HCT116 (cell line): ENCODE data around the gene CCDC188. TPM values are rescaled to one million over a fixed set of nuclear protein-coding genes. Genes with fewer than 3 reads are reported as not detected.
A peak's percentile ranks its signal among the peaks of the same experiment; 100 is the strongest.

Experiments
- ATAC-seq: fragments of 200-7000 bp; cut with Tn5 transposase; 2 replicates; pipeline ENCODE4 v1.9.1; 2020; ENCODE audit warnings: mild to moderate bottlenecking, moderate library complexity
- BruUV-seq: library from RNA; stranded (reverse); fragments of 400-500 nt; replicated peaks from 2 replicates; lab custom pipeline; 2021; lab: Mats Ljungman, UMichigan
- CTCF ChIA-PET: fragments of 300-600 bp; sonication (Branson Sonifier 250); formaldehyde crosslinking; loops from one replicate; lab custom pipeline; 2021; ENCODE audit warnings: antibody characterized with exemption; lab: Charles Lee
- POLR2A ChIA-PET: fragments of 300-600, 350-600 bp; sonication (Branson Sonifier 250); formaldehyde crosslinking; loops from one replicate; lab custom pipeline; 2021; ENCODE audit warnings: antibody characterized with exemption; lab: Charles Lee
- RAD21 ChIA-PET, 2 experiments: fragments of 300-600 bp; sonication (Branson Sonifier 250); formaldehyde crosslinking; loops; one replicate each; lab custom pipeline; 2023; ENCODE audit warnings: low total read pairs in 2 of 2; ENCODE audit not compliant: uncharacterized antibody in 2 of 2, unreplicated experiment in 2 of 2, low non-redundant PET in 1 of 2; lab: Charles Lee
- DNase-seq: peaks from one replicate; pipeline ENCODE4 v3.0.0-alpha.2; 2010; ENCODE audit warnings: low read depth, low spot score
- H2AFZ ChIP-seq: fragments of 200-600 bp; shearing (Covaris generic), sonication (generic); 2 replicates; pipeline ENCODE4 v1.6.1; 2017; ENCODE audit warnings: low read depth, mixed run types, mixed read lengths, antibody characterized with exemption, low read length; ENCODE audit not compliant: poor library complexity, severe bottlenecking
- H3K27ac ChIP-seq: 2 replicates; pipeline ENCODE4 v1.5.1; 2012; ENCODE audit warnings: low read depth, low read length
- H3K27me3 ChIP-seq: fragments of 200-600 bp; sonication (generic); 2 replicates; pipeline ENCODE4 v1.6.1; 2016; ENCODE audit warnings: mixed run types, low read length, mixed read lengths; ENCODE audit not compliant: insufficient read depth
- H3K36me3 ChIP-seq, 2 experiments: fragments of 200-500 bp in 1 of 2; fragments of 200-600 bp in 1 of 2; sonication (Bioruptor generic) in 1 of 2; sonication (generic) in 1 of 2; 2 replicates each; pipeline versions ENCODE4 v1.5.1 to v1.6.1; 2014 to 2016; ENCODE audit warnings: low read length in 2 of 2, inconsistent platforms in 1 of 2, mixed read lengths in 1 of 2, mixed run types in 1 of 2; ENCODE audit not compliant: insufficient read depth in 2 of 2, control insufficient read depth in 1 of 2
- H3K4me1 ChIP-seq, 2 experiments: fragments of 200-600 bp in 1 of 2; sonication (generic) in 1 of 2; 2 replicates each; pipeline versions ENCODE4 v1.5.1 to v1.6.1; 2012 to 2017; ENCODE audit warnings: low read length in 2 of 2, inconsistent platforms in 1 of 2, mild to moderate bottlenecking in 1 of 2, mixed read lengths in 1 of 2, mixed run types in 1 of 2, moderate library complexity in 1 of 2; ENCODE audit not compliant: insufficient read depth in 2 of 2, control insufficient read depth in 1 of 2
- H3K4me2 ChIP-seq: fragments of 200-600 bp; sonication (generic); 2 replicates; pipeline ENCODE4 v1.6.1; 2017; ENCODE audit warnings: mixed run types, low read length, mixed read lengths
- H3K4me3 ChIP-seq, 2 experiments: fragments of 200-600 bp in 1 of 2; sonication (generic) in 1 of 2; replicated peaks in 1 of 2; 2 replicates each; pipeline ENCODE4 v1.5.1; 2011 to 2016; ENCODE audit warnings: low read length in 2 of 2, control low read depth in 1 of 2, low read depth in 1 of 2, mild to moderate bottlenecking in 1 of 2, mixed read lengths in 1 of 2, mixed run types in 1 of 2
- H3K79me2 ChIP-seq: fragments of 200-600 bp; sonication (generic); 2 replicates; pipeline ENCODE4 v1.6.1; 2017; ENCODE audit warnings: mild to moderate bottlenecking, mixed run types, low read length, moderate library complexity, mixed read lengths; ENCODE audit not compliant: insufficient read depth
- H3K9ac ChIP-seq: fragments of 200-600 bp; sonication (generic); 2 replicates; pipeline ENCODE4 v1.6.1; 2016; ENCODE audit warnings: low read length, mixed read lengths
- H3K9me2 ChIP-seq: fragments of 200-600 bp; sonication (generic), shearing (Covaris generic); 2 replicates; pipeline ENCODE4 v1.6.1; 2017; ENCODE audit warnings: mixed run types, mild to moderate bottlenecking, moderate library complexity; ENCODE audit not compliant: insufficient read depth
- H3K9me3 ChIP-seq, 2 experiments: fragments of 200-500 bp in 1 of 2; fragments of 200-600 bp in 1 of 2; sonication (Bioruptor generic) in 1 of 2; sonication (generic) in 1 of 2; 2 replicates each; pipeline ENCODE4 v1.6.1; 2014 to 2017; ENCODE audit warnings: low read length in 2 of 2, mixed read lengths in 2 of 2, inconsistent platforms in 1 of 2, low read depth in 1 of 2, mild to moderate bottlenecking in 1 of 2, mixed run types in 1 of 2, moderate library complexity in 1 of 2; ENCODE audit not compliant: control insufficient read depth in 1 of 2, insufficient read depth in 1 of 2
- H4K20me1 ChIP-seq: fragments of 200-600 bp; sonication (generic), shearing (Covaris generic); 2 replicates; pipeline ENCODE4 v1.6.1; 2017; ENCODE audit warnings: mixed run types, mild to moderate bottlenecking, moderate library complexity; ENCODE audit not compliant: insufficient read depth
- CEBPB ChIP-seq: IDR thresholded peaks from 2 replicates; pipeline ENCODE4 v1.6.1; 2012; ENCODE audit warnings: low read depth
- EGR1 ChIP-seq: IDR thresholded peaks from 2 replicates; pipeline ENCODE4 v1.6.1; 2012; ENCODE audit warnings: low read depth
- ELF1 ChIP-seq: IDR thresholded peaks from 2 replicates; pipeline ENCODE4 v1.6.1; 2012; ENCODE audit warnings: low read depth, borderline replicate concordance
- EZH2 ChIP-seq: fragments of 200-600 bp; sonication (generic); IDR thresholded peaks from 2 replicates; pipeline ENCODE4 v1.6.1; 2017; ENCODE audit warnings: antibody characterized with exemption, mixed run types
- POLR2A ChIP-seq: IDR thresholded peaks from 2 replicates; pipeline ENCODE4 v1.7.0; 2011; ENCODE audit warnings: borderline replicate concordance; ENCODE audit not compliant: insufficient read depth, insufficient read length; ENCODE audit errors: extremely low read depth
- SIN3A ChIP-seq: IDR thresholded peaks from 2 replicates; pipeline ENCODE4 v1.6.1; 2012; ENCODE audit warnings: low read depth
- SRF ChIP-seq: IDR thresholded peaks from 2 replicates; pipeline ENCODE4 v1.6.1; 2012; ENCODE audit warnings: low read depth
- ZFX ChIP-seq: fragments of 450-650 bp; IDR thresholded peaks from 2 replicates; pipeline ENCODE4 v1.6.1; 2017
- intact Hi-C: fragments of 100-400 bp; cut with micrococcal nuclease; formaldehyde crosslinking; loops from 2 replicates; pipeline ENCODE4 v1.10.0; 2022
- total RNA-seq: library from RNA; stranded (reverse); gene quantifications from one replicate; pipeline ENCODE4 v1.2.1, GENCODE V29; 2021; ENCODE audit not compliant: unreplicated experiment
- TF ChIP-seq, protein P1 (sequence below): IDR thresholded peaks from 2 replicates; pipeline ENCODE4 v1.6.1; 2012; ENCODE audit warnings: low read depth
- TF ChIP-seq, protein P2 (sequence below): IDR thresholded peaks from 2 replicates; pipeline ENCODE4 v1.6.1; 2012

CCDC188 gene
- total RNA-seq, 1 experiment from 2014 or later, result not detected

DNA sequence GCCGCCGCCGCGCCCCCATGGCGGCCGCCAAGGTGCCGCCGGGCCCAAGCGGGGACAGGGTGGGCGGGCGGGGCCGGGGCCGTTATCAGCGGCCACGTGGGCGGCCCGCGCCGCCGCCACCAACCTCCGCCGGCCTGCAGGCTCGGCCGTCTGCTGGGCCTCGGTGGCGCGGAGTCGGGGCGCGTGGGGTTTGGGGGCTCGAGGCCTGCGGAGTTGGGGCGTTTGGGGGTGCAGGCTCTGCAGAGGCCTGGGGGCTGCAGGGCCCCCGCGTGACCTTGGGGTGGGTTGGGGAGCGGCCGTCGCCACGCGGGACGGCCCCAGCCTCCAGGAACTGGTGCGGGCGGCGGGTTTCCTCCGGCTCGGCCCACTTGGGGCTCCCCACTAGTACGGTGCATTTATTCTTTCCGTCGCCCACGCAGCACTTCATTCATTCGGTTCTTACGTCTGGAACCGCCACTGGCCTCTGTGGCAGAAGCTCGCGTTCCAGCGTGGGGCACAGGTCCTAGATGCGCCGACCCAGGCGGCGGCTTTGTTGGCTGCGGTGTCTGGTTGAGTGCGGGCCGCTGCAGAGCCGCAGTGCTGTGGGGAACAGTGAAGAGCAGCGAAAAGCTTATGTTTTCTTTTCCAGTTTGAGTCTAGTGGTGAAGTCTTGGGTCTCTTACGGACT is 33.1 kb downstream of the CCDC188 start:
- ChIA-PET RAD21 (no interaction called here), CTCF (interaction anchor here (1.7 kb wide), 1 partner anchor 12 kb away, joined by 3 read pairs; no protein-coding TSS in a partner anchor), POLR2A (no interaction called here)
- H2AFZ ChIP-seq, result no peak overlapping the region
- H3K27ac ChIP-seq, result peak overlapping the region; percentile 79
- H3K4me3 ChIP-seq, result peak overlapping the region; percentile 96 to 97
- H3K79me2 ChIP-seq, result peaks cover 84% of the 10 kb centered on the region
- H3K36me3 ChIP-seq, result peaks cover 20 to 45% of the 10 kb centered on the region in 2 experiments
- H3K9ac ChIP-seq, result peak overlapping the region; percentile 99
- H3K9me3 ChIP-seq, result no peaks in the 10 kb centered on the region
- H4K20me1 ChIP-seq, result no peaks in the 10 kb centered on the region
- ATAC-seq (peak; percentile 35), DNase-seq (no peak)
- no peaks in the 10 kb centered on the region for H3K9me2 ChIP-seq
- peak overlapping the region; percentile 91 for H3K4me2 ChIP-seq
- TF ChIP-seq EGR1 (peak; percentile 64), SRF (no peak), CEBPB (no peak), ZFX (peak; percentile 92; the same call in 1 of the 2 replicates), POLR2A (no peak), EZH2 (no peak), SIN3A (no peak), ELF1 (no peak)
- TF ChIP-seq, protein P1, sequence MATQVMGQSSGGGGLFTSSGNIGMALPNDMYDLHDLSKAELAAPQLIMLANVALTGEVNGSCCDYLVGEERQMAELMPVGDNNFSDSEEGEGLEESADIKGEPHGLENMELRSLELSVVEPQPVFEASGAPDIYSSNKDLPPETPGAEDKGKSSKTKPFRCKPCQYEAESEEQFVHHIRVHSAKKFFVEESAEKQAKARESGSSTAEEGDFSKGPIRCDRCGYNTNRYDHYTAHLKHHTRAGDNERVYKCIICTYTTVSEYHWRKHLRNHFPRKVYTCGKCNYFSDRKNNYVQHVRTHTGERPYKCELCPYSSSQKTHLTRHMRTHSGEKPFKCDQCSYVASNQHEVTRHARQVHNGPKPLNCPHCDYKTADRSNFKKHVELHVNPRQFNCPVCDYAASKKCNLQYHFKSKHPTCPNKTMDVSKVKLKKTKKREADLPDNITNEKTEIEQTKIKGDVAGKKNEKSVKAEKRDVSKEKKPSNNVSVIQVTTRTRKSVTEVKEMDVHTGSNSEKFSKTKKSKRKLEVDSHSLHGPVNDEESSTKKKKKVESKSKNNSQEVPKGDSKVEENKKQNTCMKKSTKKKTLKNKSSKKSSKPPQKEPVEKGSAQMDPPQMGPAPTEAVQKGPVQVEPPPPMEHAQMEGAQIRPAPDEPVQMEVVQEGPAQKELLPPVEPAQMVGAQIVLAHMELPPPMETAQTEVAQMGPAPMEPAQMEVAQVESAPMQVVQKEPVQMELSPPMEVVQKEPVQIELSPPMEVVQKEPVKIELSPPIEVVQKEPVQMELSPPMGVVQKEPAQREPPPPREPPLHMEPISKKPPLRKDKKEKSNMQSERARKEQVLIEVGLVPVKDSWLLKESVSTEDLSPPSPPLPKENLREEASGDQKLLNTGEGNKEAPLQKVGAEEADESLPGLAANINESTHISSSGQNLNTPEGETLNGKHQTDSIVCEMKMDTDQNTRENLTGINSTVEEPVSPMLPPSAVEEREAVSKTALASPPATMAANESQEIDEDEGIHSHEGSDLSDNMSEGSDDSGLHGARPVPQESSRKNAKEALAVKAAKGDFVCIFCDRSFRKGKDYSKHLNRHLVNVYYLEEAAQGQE, result no peak
- TF ChIP-seq, protein P2, sequence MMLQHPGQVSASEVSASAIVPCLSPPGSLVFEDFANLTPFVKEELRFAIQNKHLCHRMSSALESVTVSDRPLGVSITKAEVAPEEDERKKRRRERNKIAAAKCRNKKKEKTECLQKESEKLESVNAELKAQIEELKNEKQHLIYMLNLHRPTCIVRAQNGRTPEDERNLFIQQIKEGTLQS, result no peak
- intact Hi-C loops, result loop anchor here (1.0 to 10.0 kb wide), 2 partner anchors 37 to 153 kb away; partner anchors contain the start of gene DGCR8
- no peaks in the 10 kb centered on the region for H3K27me3 ChIP-seq
- no TSS peak for BruUV-seq
- H3K4me1 ChIP-seq, result peaks cover 12 to 27% of the 10 kb centered on the region in 2 experiments
